ENCODE results near the gene TMEM225B.
A peak's percentile ranks its signal among the peaks of the same experiment; 100 is the strongest.
"Not testable (repeated sequence)": the region's sequence is repeated elsewhere in the genome, so short reads cannot be mapped to it uniquely, and the experiment has no call there.

The TMEM225B gene

GRCh38 chr7:99597762-99598501 lies at the start of gene TMEM225B:
TMEM225B (plus strand) TSS chr7:99598267; CDS start chr7:99604389, 6,122 bp downstream.
- no peak for DNase-seq

- DNase-seq: not testable (repeated sequence)
These were observed 48.5 kb upstream of the TMEM225B start for GRCh38 chr7:99549545-99549944.

- DNase-seq: no peak
These were observed 46.7 kb upstream of the TMEM225B start for GRCh38 chr7:99551334-99551733.

GRCh38 chr7:99551767-99552463 lies 46.2 kb upstream of the TMEM225B start, which contains the start of gene FAM200A:
FAM200A (minus strand) TSS chr7:99552114; CDS start chr7:99548407, 3,707 bp downstream.
- peak; percentile 87 for DNase-seq

DNA sequence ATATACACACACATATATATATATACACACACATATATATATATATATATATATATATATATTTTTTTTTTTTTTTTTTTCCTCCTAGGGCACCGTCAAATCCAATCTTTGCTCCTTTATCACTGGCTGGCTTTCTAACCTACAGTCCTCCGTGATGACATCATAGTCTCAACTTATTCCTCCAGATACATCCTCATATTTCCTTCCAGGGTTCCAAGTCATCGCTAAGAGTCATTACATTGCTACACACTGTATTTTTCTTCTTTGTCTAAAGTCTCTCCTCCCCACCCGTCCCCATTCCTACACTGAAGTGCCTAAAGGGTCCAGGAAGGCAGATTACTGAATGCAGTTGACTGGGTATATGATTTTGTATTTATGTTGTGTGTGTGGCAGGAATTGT lies 45.0 kb upstream of the TMEM225B start:
- no peak for DNase-seq

DNA sequence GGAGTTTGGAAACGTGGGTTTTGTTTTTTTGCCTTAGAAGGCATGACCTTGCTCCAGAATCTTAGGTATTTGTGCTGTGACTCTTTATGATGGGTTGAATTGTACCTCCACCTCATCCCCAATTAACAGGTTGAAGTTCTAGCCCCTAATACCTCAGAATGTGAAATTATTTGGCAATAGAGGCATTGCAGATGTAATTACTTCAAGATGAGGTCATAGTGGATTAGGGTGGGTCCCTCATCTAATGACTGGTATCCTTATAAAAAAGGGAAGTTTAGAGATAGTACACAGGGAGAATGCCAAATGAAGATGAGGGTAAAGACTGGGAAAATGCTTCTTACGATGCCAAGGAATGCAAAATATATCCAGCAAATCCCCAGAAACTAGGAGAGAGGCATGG lies 43.1 kb upstream of the TMEM225B start:
- DNase-seq: no peak

- DNase-seq: no peak
These were observed 40.9 kb upstream of the TMEM225B start for GRCh38 chr7:99557196-99557607.

GRCh38 chr7:99557940-99558305 lies 40.1 kb upstream of the TMEM225B start:
- no peak for DNase-seq

GRCh38 chr7:99558306-99559174 lies 39.5 kb upstream of the TMEM225B start, which contains the start of gene ZNF655:
ZNF655 (plus strand) TSS chr7:99558642; CDS start chr7:99560560, 1,918 bp downstream.
- peak; percentile 72 for DNase-seq

GRCh38 chr7:99559175-99559915 lies 38.7 kb upstream of the TMEM225B start:
- DNase-seq: no peak

- no peak for DNase-seq
These were observed 37.0 kb upstream of the TMEM225B start for GRCh38 chr7:99560834-99561736.

DNA sequence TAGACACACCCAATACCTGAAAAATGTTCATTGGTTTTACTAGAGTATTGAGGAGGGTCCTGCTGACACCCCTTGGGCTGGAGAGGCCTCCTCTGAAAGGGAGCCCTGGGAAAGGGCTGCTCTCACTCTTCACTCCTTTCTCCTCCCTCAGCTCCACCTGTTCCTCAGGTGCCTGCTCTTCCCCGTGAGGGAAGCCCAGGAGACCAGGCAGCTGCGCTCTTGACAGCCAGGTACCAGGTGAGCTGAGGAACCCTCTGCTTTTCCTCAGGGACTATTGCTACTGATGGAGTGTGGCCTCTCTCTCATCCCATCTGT lies 36.4 kb upstream of the TMEM225B start:
- no peak for DNase-seq

DNA sequence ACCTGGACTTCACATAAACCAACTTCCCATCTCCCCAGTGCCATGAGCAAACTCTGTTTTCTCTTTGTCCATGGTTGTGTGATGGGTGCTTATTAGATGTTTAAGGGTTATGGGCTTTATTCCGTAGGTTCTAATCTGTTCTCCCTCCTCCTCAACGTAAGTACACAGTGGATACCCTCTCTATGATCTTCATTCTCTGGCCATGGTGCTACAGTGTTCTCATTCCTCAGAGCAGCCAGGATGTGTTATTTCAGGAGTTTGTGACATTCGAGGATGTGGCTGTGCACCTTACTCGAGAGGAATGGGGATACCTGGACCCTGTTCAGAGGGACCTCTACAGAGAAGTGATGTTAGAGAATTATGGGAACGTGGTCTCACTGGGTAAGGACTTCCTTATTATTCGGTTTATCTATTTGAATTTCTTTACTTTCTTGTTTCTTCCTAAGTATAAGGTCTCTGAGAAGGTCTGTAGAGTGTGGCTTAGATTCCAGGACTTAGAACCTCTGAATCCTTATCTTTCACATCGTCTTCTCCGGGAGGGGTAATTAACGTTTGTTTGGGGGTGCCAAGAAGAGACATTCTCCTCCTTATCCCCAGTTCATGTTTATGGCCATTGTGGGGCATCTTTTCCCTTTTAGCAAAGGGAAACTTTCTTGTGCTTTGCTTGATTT lies 35.8 kb upstream of the TMEM225B start:
- no peak for DNase-seq

DNA sequence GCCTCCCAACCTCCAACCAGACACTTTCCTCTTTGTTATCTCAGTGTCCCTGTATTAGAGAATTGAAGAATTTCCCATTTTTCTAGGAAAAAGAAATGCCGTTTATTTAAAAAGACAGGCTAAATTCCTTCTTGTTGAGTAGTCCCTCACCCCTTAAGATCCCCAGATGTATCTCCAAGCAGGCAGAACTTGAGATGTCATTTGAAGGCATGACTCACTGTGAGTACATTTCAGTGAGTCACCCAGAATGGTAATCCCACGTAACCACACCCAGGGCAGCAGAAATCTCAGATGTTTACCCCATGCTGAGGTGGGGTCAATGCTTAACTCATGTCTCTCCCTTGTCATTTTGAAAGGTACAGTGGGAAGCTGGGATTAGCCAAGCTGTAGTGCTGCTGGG lies 35.2 kb upstream of the TMEM225B start:
- DNase-seq: no peak

GRCh38 chr7:99563650-99564049 lies 34.4 kb upstream of the TMEM225B start:
- no peak for DNase-seq

- not testable (repeated sequence) for DNase-seq
These were observed 29.3 kb upstream of the TMEM225B start for GRCh38 chr7:99568770-99569169.

DNA sequence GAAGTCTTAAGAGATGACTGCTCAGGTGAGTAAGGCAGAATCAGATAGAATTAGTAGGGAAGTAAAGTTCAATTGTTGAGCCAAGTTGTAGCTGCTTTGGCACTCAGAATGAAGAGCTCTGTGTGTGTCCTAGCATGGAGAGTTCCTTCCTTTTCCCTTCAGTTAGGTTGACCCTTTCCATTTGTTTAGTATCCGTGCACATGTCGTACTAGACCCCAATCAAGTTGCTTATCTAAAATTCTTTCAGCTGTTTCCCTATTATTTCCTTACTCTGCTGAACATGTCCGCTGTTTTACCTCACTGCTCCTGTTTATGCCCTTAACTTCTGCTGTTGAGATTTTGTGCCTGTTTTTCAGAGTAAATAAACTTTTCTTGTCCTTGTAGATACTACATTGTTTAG lies 26.3 kb upstream of the TMEM225B start:
- DNase-seq: no peak

- no peak for DNase-seq
These were observed 24.8 kb upstream of the TMEM225B start for GRCh38 chr7:99573257-99573656.

DNA sequence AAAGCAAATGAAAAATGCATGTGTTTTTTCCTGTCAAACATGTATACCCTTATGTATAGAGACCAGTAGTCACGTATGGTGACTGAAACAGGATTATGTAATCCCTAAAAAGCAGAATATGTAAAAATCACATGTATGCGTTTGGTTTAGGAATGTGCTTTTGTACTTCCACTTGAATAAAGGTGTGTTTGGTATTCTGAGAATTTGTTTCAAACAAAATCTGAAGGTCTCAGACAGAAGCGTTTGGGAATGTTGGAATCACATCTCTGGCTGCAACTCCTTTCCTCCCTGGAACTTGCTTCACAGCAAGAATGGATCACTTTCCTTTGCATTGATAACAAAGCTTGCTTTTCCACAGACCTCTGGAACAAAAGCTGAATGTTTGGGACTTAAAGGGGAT lies 21.8 kb upstream of the TMEM225B start:
- DNase-seq: no peak

DNA sequence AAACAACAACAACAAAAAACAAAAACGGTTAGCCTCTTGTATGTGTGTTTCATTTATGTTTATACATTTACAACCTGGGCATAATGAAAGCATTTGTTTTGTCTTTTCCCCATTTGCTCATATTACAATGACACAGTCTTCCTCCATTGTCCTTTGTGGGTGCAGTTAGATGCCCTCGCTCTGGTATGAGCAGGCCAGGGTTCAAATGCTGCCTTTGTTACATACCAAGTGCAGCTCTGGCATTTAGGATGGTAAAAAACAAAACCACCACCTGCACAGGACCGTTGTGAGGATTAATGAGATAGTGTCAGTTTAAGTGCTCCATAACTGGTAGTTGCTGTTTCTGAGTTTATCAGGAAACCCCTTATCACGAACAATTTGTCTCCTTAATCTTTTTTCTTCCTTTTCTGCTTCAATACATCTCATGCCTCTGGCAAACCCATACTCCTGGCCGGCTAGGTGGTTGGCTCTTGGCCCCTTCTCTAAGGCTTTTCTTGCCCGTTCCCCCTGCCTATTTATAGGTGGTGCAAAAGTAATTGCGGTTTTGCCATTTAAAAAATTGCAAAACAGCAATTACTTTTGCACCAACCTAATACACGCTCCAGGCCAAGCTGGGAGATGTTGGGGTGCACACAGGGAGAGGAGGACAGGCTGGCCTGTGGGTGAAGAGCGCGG lies 18.6 kb upstream of the TMEM225B start:
- no peak for DNase-seq
